IMR-90 (cell line): Measurements from ENCODE around the gene KRR1. TPM values are rescaled to one million over a fixed set of nuclear protein-coding genes. Genes with fewer than 3 reads are reported as not detected.

Source experiments
- ATAC-seq: fragments of 200-7000 bp; cut with Tn5 transposase; 2 replicates; pipeline ENCODE4 v1.9.1; 2020; ENCODE audit warnings: low read depth, mild to moderate bottlenecking, moderate library complexity
- BruUV-seq: library from RNA; stranded (reverse); fragments of 400-500 nt; replicated peaks from 2 replicates; lab custom pipeline; 2021; lab: Mats Ljungman, UMichigan
- CTCF ChIA-PET: fragments of 300-600 bp; formaldehyde crosslinking; extraction: SDS; loops from one replicate; lab custom pipeline; 2021; ENCODE audit warnings: antibody characterized with exemption; lab: Yijun Ruan, JAX
- POLR2A ChIA-PET: fragments of 300-600 bp; sonication (Branson Sonifier 250); formaldehyde crosslinking; loops from one replicate; lab custom pipeline; 2022; ENCODE audit warnings: antibody characterized with exemption; ENCODE audit not compliant: unreplicated experiment; lab: Charles Lee
- DNase-seq: peaks from one replicate; pipeline ENCODE4 v3.0.0; 2013
- H2AFZ ChIP-seq: replicated peaks from 2 replicates; pipeline ENCODE3; 2013; ENCODE audit warnings: low read length, mild to moderate bottlenecking; ENCODE audit not compliant: poor library complexity
- H2AK5ac ChIP-seq: 2 replicates; pipeline ENCODE4 v1.6.1; 2013; ENCODE audit warnings: low read depth, low read length, inconsistent platforms
- H2AK9ac ChIP-seq: replicated peaks from 2 replicates; pipeline ENCODE3; 2013; ENCODE audit warnings: mild to moderate bottlenecking, low read depth, low read length, moderate library complexity; ENCODE audit not compliant: poor library complexity
- H2BK120ac ChIP-seq: 2 replicates; pipeline ENCODE4 v1.6.1; 2013; ENCODE audit warnings: low read depth, low read length, inconsistent platforms
- H2BK15ac ChIP-seq: 3 replicates; pipeline ENCODE4 v1.6.1; 2013; ENCODE audit warnings: low read depth, low read length, inconsistent platforms
- H2BK20ac ChIP-seq: 2 replicates; pipeline ENCODE4 v1.6.1; 2013; ENCODE audit warnings: low read depth, mild to moderate bottlenecking, inconsistent platforms, low read length, moderate library complexity
- H2BK5ac ChIP-seq: 2 replicates; pipeline ENCODE4 v1.6.1; 2013; ENCODE audit warnings: mild to moderate bottlenecking, low read depth, low read length, inconsistent platforms; ENCODE audit not compliant: poor library complexity, severe bottlenecking
- H3K14ac ChIP-seq: replicated peaks from 2 replicates; pipeline ENCODE4 v1.6.1; 2013; ENCODE audit warnings: low read depth, low read length, inconsistent platforms
- H3K18ac ChIP-seq: 2 replicates; pipeline ENCODE4 v1.6.1; 2013; ENCODE audit warnings: low read depth, low read length, control low read depth
- H3K23ac ChIP-seq: 2 replicates; pipeline ENCODE4 v1.6.1; 2013; ENCODE audit warnings: low read depth, low read length, inconsistent platforms
- H3K27ac ChIP-seq: 2 replicates; pipeline ENCODE4 v1.5.1; 2013; ENCODE audit warnings: mild to moderate bottlenecking, control low read depth, low read length; ENCODE audit not compliant: insufficient read depth
- H3K27me3 ChIP-seq: 2 replicates; pipeline ENCODE4 v1.6.1; 2013; ENCODE audit warnings: low read length; ENCODE audit not compliant: control insufficient read depth, insufficient read depth
- H3K36me3 ChIP-seq: 2 replicates; pipeline ENCODE4 v1.6.1; 2013; ENCODE audit warnings: low read length, mixed read lengths; ENCODE audit not compliant: control insufficient read depth, insufficient read depth
- H3K4ac ChIP-seq: 2 replicates; pipeline ENCODE4 v1.6.1; 2013; ENCODE audit warnings: low read depth, low read length, inconsistent platforms
- H3K4me1 ChIP-seq: 2 replicates; pipeline ENCODE4 v1.6.1; 2013; ENCODE audit warnings: low read length, mixed read lengths; ENCODE audit not compliant: control insufficient read depth, insufficient read depth
- H3K4me2 ChIP-seq: 2 replicates; pipeline ENCODE4 v1.6.1; 2013; ENCODE audit warnings: low read depth, mild to moderate bottlenecking, control low read depth, low read length, moderate library complexity
- H3K4me3 ChIP-seq: 2 replicates; pipeline ENCODE4 v1.5.1; 2013; ENCODE audit warnings: low read depth, mild to moderate bottlenecking, control low read depth, low read length, moderate library complexity; ENCODE audit not compliant: insufficient read depth
- H3K56ac ChIP-seq: 2 replicates; pipeline ENCODE4 v1.6.1; 2013; ENCODE audit warnings: low read length, inconsistent platforms; ENCODE audit not compliant: insufficient read depth; ENCODE audit errors: extremely low read depth
- H3K79me1 ChIP-seq, 2 experiments: 2 replicates each; pipeline ENCODE4 v1.6.1; 2013; ENCODE audit warnings: low read length in 2 of 2, inconsistent platforms in 1 of 2, low read depth in 1 of 2
- H3K9ac ChIP-seq: 2 replicates; pipeline ENCODE4 v1.6.1; 2013; ENCODE audit warnings: low read depth, low read length, control low read depth
- H3K9me1 ChIP-seq: 2 replicates; pipeline ENCODE4 v1.6.1; 2013; ENCODE audit warnings: low read length, inconsistent platforms; ENCODE audit not compliant: insufficient read depth
- H3K9me3 ChIP-seq: 2 replicates; pipeline ENCODE4 v1.6.1; 2013; ENCODE audit warnings: low read length; ENCODE audit not compliant: control insufficient read depth, insufficient read depth
- H4K20me1 ChIP-seq: 2 replicates; pipeline ENCODE4 v1.6.1; 2013; ENCODE audit warnings: low read length, inconsistent platforms; ENCODE audit not compliant: insufficient read depth
- H4K5ac ChIP-seq: 2 replicates; pipeline ENCODE4 v1.6.1; 2013; ENCODE audit warnings: mild to moderate bottlenecking, low read depth, low read length, control low read depth
- H4K8ac ChIP-seq, 2 experiments: 2 replicates each; pipeline ENCODE4 v1.6.1; 2013; ENCODE audit warnings: low read depth in 2 of 2, low read length in 2 of 2, control low read depth in 1 of 2, inconsistent platforms in 1 of 2
- H4K91ac ChIP-seq: 2 replicates; pipeline ENCODE4 v1.6.1; 2013; ENCODE audit warnings: low read depth, low read length, inconsistent platforms; ENCODE audit not compliant: insufficient read depth
- BHLHE40 ChIP-seq: fragments of 150-350 bp; IDR thresholded peaks from 2 replicates; pipeline ENCODE4 v1.6.1; 2016; ENCODE audit warnings: mild to moderate bottlenecking, low read depth, low read length
- CEBPB ChIP-seq: IDR thresholded peaks from 2 replicates; pipeline ENCODE4 v1.6.1; 2012; ENCODE audit warnings: low read depth, low read length, improper control_type of control experiment
- CHD1 ChIP-seq: IDR thresholded peaks from 2 replicates; pipeline ENCODE4 v1.6.1; 2012; ENCODE audit warnings: low read depth, low read length, improper control_type of control experiment
- FOS ChIP-seq: fragments of 150-350 bp; IDR thresholded peaks from 2 replicates; pipeline ENCODE4 v1.6.1; 2016; ENCODE audit warnings: low read depth, low read length
- MAFK ChIP-seq: IDR thresholded peaks from 2 replicates; pipeline ENCODE4 v1.6.1; 2012; ENCODE audit warnings: low read depth, low read length, improper control_type of control experiment
- MAZ ChIP-seq: IDR thresholded peaks from 2 replicates; pipeline ENCODE4 v1.6.1; 2012; ENCODE audit warnings: low read depth, mild to moderate bottlenecking, low read length, improper control_type of control experiment, moderate library complexity, borderline replicate concordance
- MXI1 ChIP-seq: IDR thresholded peaks from 2 replicates; pipeline ENCODE4 v1.6.1; 2012; ENCODE audit warnings: low read depth, mild to moderate bottlenecking, low read length, moderate library complexity, borderline replicate concordance
- NFE2L2 ChIP-seq: fragments of 150-350 bp; IDR thresholded peaks from 2 replicates; pipeline ENCODE4 v1.6.1; 2016; ENCODE audit warnings: low read depth, mild to moderate bottlenecking, low read length
- POLR2A ChIP-seq: IDR thresholded peaks from 2 replicates; pipeline ENCODE4 v1.6.1; 2012; ENCODE audit warnings: mild to moderate bottlenecking, low read depth, low read length
- RAD21 ChIP-seq: IDR thresholded peaks from 2 replicates; pipeline ENCODE4 v1.6.1; 2012; ENCODE audit warnings: low read length, improper control_type of control experiment
- RCOR1 ChIP-seq: IDR thresholded peaks from 2 replicates; pipeline ENCODE4 v1.6.1; 2012; ENCODE audit warnings: mild to moderate bottlenecking, low read length, improper control_type of control experiment; ENCODE audit not compliant: insufficient replicate concordance
- RFX5 ChIP-seq: IDR thresholded peaks from 2 replicates; pipeline ENCODE4 v1.8.0; 2012; ENCODE audit warnings: low read depth, mild to moderate bottlenecking, low read length, moderate library complexity
- SMC3 ChIP-seq: fragments of 150-350 bp; IDR thresholded peaks from 2 replicates; pipeline ENCODE4 v1.6.1; 2016; ENCODE audit warnings: low read depth, mild to moderate bottlenecking, antibody characterized with exemption, low read length, moderate library complexity
- WGBS, 2 experiments: methylation state at CpG; one replicate each; pipeline versions ENCODE4 v1.1.5 to v1.1.7; 2013; ENCODE audit warnings: missing lambda C conversion rate in 2 of 2; ENCODE audit not compliant: insufficient read length in 1 of 2; ENCODE audit errors: extremely low coverage in 2 of 2; 5-methylcytosine and 5-hydroxymethylcytosine counted together
- dilution Hi-C: fragments of 300-500 bp; cut with HindIII; formaldehyde crosslinking; loops from one replicate; pipeline ENCODE4 v1.14.3; 2018; ENCODE audit warnings: low sequenced_read_pairs; ENCODE audit not compliant: unreplicated experiment
- in situ Hi-C: fragments of 300-500 bp; cut with MboI; formaldehyde crosslinking; loops from 3 replicates; pipeline ENCODE4 v1.14.3; 2019; ENCODE audit warnings: low sequenced_read_pairs, inconsistent platforms, mixed read lengths
- intact Hi-C: fragments of 100-400 bp; cut with micrococcal nuclease; formaldehyde crosslinking; loops from 2 replicates; pipeline ENCODE4 v1.10.0; 2022
- polyA plus RNA-seq, 3 experiments: library from polyadenylated mRNA; depleted of rRNA; stranded (reverse); fragments of >200 nt; gene quantifications; 2 replicates each; pipeline ENCODE4 v1.2.3, GENCODE V29; 2012; ENCODE audit warnings: low replicate concordance in 1 of 3
- total RNA-seq: library from RNA; depleted of rRNA; stranded (reverse); fragments of >200 nt; gene quantifications from 2 replicates; pipeline ENCODE4 v1.2.3, GENCODE V29; 2012
- TF ChIP-seq, protein P1 (sequence below): fragments of 150-350 bp; IDR thresholded peaks from 2 replicates; pipeline ENCODE4 v1.6.1; 2017; ENCODE audit warnings: mild to moderate bottlenecking, antibody characterized with exemption, low read length, low read depth
- TF ChIP-seq, protein P2 (sequence below): conservative IDR thresholded peaks from 2 replicates; pipeline ENCODE4 v1.5.1; 2012; ENCODE audit warnings: mild to moderate bottlenecking, low read depth, low read length, improper control_type of control experiment
- TF ChIP-seq, protein P3 (sequence below): fragments of 150-350 bp; IDR thresholded peaks from 2 replicates; pipeline ENCODE4 v1.6.1; 2016; ENCODE audit warnings: low read depth, mild to moderate bottlenecking, low read length, moderate library complexity, borderline replicate concordance

Gene KRR1
- total and polyA plus RNA-seq, 2 of the 4 experiments (the other 2 are of a cell fraction): 18.3 to 31.4 TPM

DNA sequence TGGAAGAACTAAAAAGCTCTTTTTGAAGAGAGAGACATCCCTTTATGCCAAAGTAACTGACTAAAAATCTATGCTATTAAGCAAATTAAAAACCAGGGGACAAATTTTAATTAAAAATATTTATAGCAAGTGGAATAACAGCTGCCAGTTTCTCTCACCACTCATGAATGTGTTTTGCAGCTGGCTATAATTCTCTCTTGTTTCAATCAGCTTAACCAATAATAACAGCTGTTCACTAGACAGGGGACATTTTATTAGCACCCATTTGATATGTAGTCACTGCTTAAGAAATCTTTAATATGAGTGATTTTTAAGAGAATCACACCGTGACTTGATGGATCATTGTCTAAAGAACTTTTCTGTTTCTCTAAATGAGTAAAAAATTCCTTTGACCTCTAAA, 34.2 kb upstream of the KRR1 start:
- no peak overlapping the region for H3K56ac ChIP-seq
- POLR2A ChIA-PET: no interaction called here
- no peak overlapping the region for H3K14ac ChIP-seq
- H4K8ac ChIP-seq: no peak overlapping the region
- H3K9ac ChIP-seq: no peak overlapping the region
- ATAC-seq (no peak), DNase-seq (no peak)
- H3K36me3 ChIP-seq: no peaks in the 10 kb centered on the region
- WGBS, 2 experiments: no CpG with 5 or more reads among the region's 1 CpG
- no peaks in the 10 kb centered on the region for H4K20me1 ChIP-seq
- H3K9me3 ChIP-seq: no peaks in the 10 kb centered on the region
- peaks cover 3% of the 10 kb centered on the region; the same call in 1 of the 2 replicates for H3K9me1 ChIP-seq
- no peaks in the 10 kb centered on the region for H3K79me1 ChIP-seq
- H3K23ac ChIP-seq: no peak overlapping the region
- no peak overlapping the region for H2BK5ac ChIP-seq
- no peak overlapping the region for H2BK15ac ChIP-seq
- no peak overlapping the region for H4K91ac ChIP-seq
- no peak overlapping the region for H3K27ac ChIP-seq
- no peak overlapping the region for H3K4ac ChIP-seq
- intact Hi-C loops (no loop called here), dilution Hi-C loops (no loop called here), in situ Hi-C loops (loop anchor here (25.0 kb wide), 1 partner anchor 917 kb away; no protein-coding TSS in a partner anchor)
- H4K5ac ChIP-seq: no peak overlapping the region
- H3K4me2 ChIP-seq: no peak overlapping the region
- TF ChIP-seq CHD1 (no peak), NFE2L2 (no peak), RFX5 (no peak), SMC3 (no peak), MAZ (no peak), MXI1 (no peak), BHLHE40 (no peak), CEBPB (no peak), RCOR1 (no peak), FOS (no peak), RAD21 (no peak), MAFK (no peak), POLR2A (no peak)
- TF ChIP-seq, protein P1, sequence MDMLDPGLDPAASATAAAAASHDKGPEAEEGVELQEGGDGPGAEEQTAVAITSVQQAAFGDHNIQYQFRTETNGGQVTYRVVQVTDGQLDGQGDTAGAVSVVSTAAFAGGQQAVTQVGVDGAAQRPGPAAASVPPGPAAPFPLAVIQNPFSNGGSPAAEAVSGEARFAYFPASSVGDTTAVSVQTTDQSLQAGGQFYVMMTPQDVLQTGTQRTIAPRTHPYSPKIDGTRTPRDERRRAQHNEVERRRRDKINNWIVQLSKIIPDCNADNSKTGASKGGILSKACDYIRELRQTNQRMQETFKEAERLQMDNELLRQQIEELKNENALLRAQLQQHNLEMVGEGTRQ: no peak
- TF ChIP-seq, protein P2, sequence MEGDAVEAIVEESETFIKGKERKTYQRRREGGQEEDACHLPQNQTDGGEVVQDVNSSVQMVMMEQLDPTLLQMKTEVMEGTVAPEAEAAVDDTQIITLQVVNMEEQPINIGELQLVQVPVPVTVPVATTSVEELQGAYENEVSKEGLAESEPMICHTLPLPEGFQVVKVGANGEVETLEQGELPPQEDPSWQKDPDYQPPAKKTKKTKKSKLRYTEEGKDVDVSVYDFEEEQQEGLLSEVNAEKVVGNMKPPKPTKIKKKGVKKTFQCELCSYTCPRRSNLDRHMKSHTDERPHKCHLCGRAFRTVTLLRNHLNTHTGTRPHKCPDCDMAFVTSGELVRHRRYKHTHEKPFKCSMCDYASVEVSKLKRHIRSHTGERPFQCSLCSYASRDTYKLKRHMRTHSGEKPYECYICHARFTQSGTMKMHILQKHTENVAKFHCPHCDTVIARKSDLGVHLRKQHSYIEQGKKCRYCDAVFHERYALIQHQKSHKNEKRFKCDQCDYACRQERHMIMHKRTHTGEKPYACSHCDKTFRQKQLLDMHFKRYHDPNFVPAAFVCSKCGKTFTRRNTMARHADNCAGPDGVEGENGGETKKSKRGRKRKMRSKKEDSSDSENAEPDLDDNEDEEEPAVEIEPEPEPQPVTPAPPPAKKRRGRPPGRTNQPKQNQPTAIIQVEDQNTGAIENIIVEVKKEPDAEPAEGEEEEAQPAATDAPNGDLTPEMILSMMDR: no peak
- TF ChIP-seq, protein P3, sequence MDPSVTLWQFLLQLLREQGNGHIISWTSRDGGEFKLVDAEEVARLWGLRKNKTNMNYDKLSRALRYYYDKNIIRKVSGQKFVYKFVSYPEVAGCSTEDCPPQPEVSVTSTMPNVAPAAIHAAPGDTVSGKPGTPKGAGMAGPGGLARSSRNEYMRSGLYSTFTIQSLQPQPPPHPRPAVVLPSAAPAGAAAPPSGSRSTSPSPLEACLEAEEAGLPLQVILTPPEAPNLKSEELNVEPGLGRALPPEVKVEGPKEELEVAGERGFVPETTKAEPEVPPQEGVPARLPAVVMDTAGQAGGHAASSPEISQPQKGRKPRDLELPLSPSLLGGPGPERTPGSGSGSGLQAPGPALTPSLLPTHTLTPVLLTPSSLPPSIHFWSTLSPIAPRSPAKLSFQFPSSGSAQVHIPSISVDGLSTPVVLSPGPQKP: no peak
- no peak overlapping the region for H2AK9ac ChIP-seq
- no peak overlapping the region for H2AFZ ChIP-seq
- H3K4me1 ChIP-seq: peaks cover 6% of the 10 kb centered on the region
- no peak overlapping the region for H3K18ac ChIP-seq
- CTCF ChIA-PET: no interaction called here
- no TSS peak for BruUV-seq
- H3K4me3 ChIP-seq: no peak overlapping the region
- H2AK5ac ChIP-seq: no peak overlapping the region
- H2BK20ac ChIP-seq: no peak overlapping the region
- no peaks in the 10 kb centered on the region for H3K27me3 ChIP-seq
- H2BK120ac ChIP-seq: no peak overlapping the region
